K562 (cell line): Measurements from ENCODE around the gene ZFP64. TPM values are rescaled to one million over a fixed set of nuclear protein-coding genes. Genes with fewer than 3 reads are reported as not detected.

Source experiments
- CSDE1 ChIP-seq, 2 experiments: fragments of 450-650 bp; IDR thresholded peaks; 2 replicates each; pipeline ENCODE4 v1.6.1; 2016; ENCODE audit warnings: mild to moderate bottlenecking in 1 of 2
- ETV6 ChIP-seq, 3 experiments: fragments of 150-350 bp in 1 of 3; sonication (generic) in 1 of 3; formaldehyde crosslinking in 1 of 3; IDR thresholded peaks; 2 replicates each; pipeline versions ENCODE4 v1.6.1 to v1.8.0; 2014 to 2022; ENCODE audit warnings: borderline replicate concordance in 2 of 3, low read depth in 2 of 3, antibody characterized with exemption in 1 of 3, low read length in 1 of 3, mild to moderate bottlenecking in 1 of 3, missing genetic modification reagents in 1 of 3
- FOXP1 ChIP-seq: sonication (generic); formaldehyde crosslinking; IDR thresholded peaks from 2 replicates; pipeline ENCODE4 v1.8.0; 2022; ENCODE audit warnings: mild to moderate bottlenecking, missing genetic modification reagents
- GTF2B ChIP-seq: IDR thresholded peaks from 2 replicates; pipeline ENCODE4 v1.6.1; 2011; ENCODE audit not compliant: insufficient read length; ENCODE audit errors: extremely low read depth
- HNRNPK ChIP-seq: fragments of 200-400 bp; formaldehyde crosslinking; IDR thresholded peaks from one replicate; pipeline ENCODE4 v1.6.1; 2018; ENCODE audit warnings: mild to moderate bottlenecking, low read depth, low read length; ENCODE audit not compliant: poor library complexity, severe bottlenecking
- HNRNPL ChIP-seq: fragments of 200-400 bp; formaldehyde crosslinking; IDR thresholded peaks from 2 replicates; pipeline ENCODE4 v1.6.1; 2017; ENCODE audit warnings: low read depth, mild to moderate bottlenecking, low read length
- NFATC3 ChIP-seq: fragments of 450-650 bp; IDR thresholded peaks from 2 replicates; pipeline ENCODE4 v1.6.1; 2017; ENCODE audit warnings: mild to moderate bottlenecking
- NR1H2 ChIP-seq: sonication (generic); formaldehyde crosslinking; IDR thresholded peaks from 2 replicates; pipeline ENCODE4 v1.4.0; 2020; ENCODE audit warnings: mild to moderate bottlenecking, missing genetic modification reagents
- PURB ChIP-seq: sonication (generic); formaldehyde crosslinking; IDR thresholded peaks from 2 replicates; pipeline ENCODE4 v1.9.0; 2021; ENCODE audit warnings: low read depth, mild to moderate bottlenecking, missing genetic modification reagents
- PYGO2 ChIP-seq: fragments of 450-650 bp; IDR thresholded peaks from 2 replicates; pipeline ENCODE4 v1.6.1; 2016; ENCODE audit warnings: mild to moderate bottlenecking, missing genetic modification characterization, moderate library complexity, missing compliant biosample characterization
- RAD21 ChIP-seq, 2 experiments: fragments of 250-450 bp in 1 of 2; fragments of 450-650 bp in 1 of 2; sonication (Bioruptor Pico) in 1 of 2; formaldehyde crosslinking in 1 of 2; IDR thresholded peaks in 1 of 2; conservative IDR thresholded peaks in 1 of 2; 2 replicates each; pipeline versions ENCODE4 v1.4.0 to v1.8.0; 2020 to 2022; ENCODE audit warnings: mild to moderate bottlenecking in 2 of 2, moderate library complexity in 1 of 2
- RBM34 ChIP-seq: fragments of 200-400 bp; formaldehyde crosslinking; IDR thresholded peaks from 2 replicates; pipeline ENCODE4 v1.6.1; 2018; ENCODE audit warnings: low read length, borderline replicate concordance; ENCODE audit not compliant: insufficient read depth
- ZFX ChIP-seq: sonication (generic); formaldehyde crosslinking; IDR thresholded peaks from 2 replicates; pipeline ENCODE4 v1.8.0; 2022; ENCODE audit warnings: mild to moderate bottlenecking, missing genetic modification reagents, moderate library complexity
- ZNF212 ChIP-seq: fragments of 450-650 bp; formaldehyde crosslinking; IDR thresholded peaks from 2 replicates; pipeline ENCODE4 v1.4.0; 2020; ENCODE audit warnings: mild to moderate bottlenecking
- ZNF224 ChIP-seq: sonication (generic); formaldehyde crosslinking; IDR thresholded peaks from 2 replicates; pipeline ENCODE4 v1.8.0; 2022; ENCODE audit warnings: mild to moderate bottlenecking, missing genetic modification reagents
- polyA plus RNA-seq, 8 experiments: library from polyadenylated mRNA; depleted of rRNA in 4 of 8; stranded (reverse) in 5 of 8; unstranded in 3 of 8; fragments of >200 nt; fragmentation: Nextera tagmentation in 2 of 8; fragmentation: Illumina TruSeq in 1 of 8; extraction: Ambion mirVana in 2 of 8; extraction: Trizol in 1 of 8; gene quantifications; 2 replicates each; pipeline versions ENCODE4 v1.2.1 to v1.2.3, GENCODE V29; 2011 to 2014; ENCODE audit warnings: inconsistent platforms in 1 of 8, missing spikeins in 1 of 8
- total RNA-seq, 7 experiments: library from RNA; depleted of rRNA in 6 of 7; stranded (reverse); fragments of >200 nt in 6 of 7; fragmentation: Illumina TruSeq in 2 of 7; extraction: Trizol in 2 of 7; gene quantifications; 2 replicates each; pipeline versions ENCODE4 v1.2.1 to v1.2.3, GENCODE V29; 2011 to 2021; ENCODE audit warnings: low replicate concordance in 1 of 7
- TF ChIP-seq, protein P1 (sequence below): IDR thresholded peaks from 3 replicates; pipeline ENCODE4 v1.6.1; 2011; ENCODE audit warnings: borderline replicate concordance, mild to moderate bottlenecking; ENCODE audit not compliant: insufficient read length, insufficient read depth
- TF ChIP-seq, protein P2 (sequence below), 2 experiments: fragments of 450-650 bp; IDR thresholded peaks; 2 replicates each; pipeline ENCODE4 v1.6.1; 2018; ENCODE audit warnings: mild to moderate bottlenecking in 2 of 2, low read depth in 1 of 2; ENCODE audit not compliant: partially characterized antibody in 2 of 2
- TF ChIP-seq, protein P3 (sequence below): fragments of 450-650 bp; IDR thresholded peaks from 2 replicates; pipeline ENCODE4 v1.6.1; 2014; ENCODE audit warnings: low read depth, mild to moderate bottlenecking, moderate library complexity, borderline replicate concordance

The ZFP64 gene
- total and polyA plus RNA-seq, 9 of the 15 experiments (the other 6 are each of a cell fraction or from before 2014, with no cell fraction given): 1.4 to 13.4 (median 7.0) TPM

DNA sequence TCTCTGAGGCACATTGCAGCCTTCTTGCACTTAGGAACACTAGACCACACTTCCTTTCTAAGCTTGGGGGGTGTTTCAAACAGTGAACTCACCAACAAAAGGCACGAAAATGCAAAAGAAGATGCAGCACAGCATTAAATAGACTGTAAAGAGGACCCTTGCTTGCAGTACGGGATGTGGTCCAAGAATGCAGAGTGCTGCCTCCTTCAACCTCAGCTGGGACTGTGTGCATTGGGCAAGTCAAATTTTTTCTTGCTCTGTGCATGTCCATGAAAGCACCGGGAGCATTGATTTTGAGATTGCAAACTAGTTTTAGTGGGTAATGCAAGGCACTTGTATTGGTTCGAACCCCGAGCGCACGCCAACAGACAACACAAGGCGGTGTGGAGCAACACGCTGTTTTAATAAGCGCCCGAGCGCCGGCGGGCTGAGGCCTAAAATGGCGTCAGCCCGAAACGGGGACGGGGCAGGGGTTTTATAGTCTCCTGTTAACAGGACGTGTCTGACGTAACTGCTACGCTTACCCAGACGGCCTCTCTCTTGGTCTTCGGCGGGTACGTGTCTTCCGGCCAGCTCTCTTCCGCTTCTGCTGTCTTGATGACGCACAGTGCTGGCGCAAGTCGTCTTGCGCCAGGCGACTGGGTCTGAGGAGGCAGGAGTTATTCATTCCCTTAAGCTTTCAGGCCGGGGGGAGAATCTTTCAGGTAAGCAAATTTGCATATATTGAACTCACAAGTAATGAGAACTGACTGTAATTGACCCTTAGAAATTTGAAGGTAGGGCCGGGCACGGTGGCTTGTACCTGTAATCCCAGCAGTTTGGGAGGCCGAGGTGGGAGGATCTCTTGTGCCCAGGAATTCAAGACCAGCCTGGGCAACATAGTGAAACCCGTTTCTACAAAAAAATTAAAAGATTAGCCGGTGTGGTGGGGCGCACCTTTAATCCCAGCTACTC, 18.7 kb upstream of the ZFP64 start (continued):
- TF ChIP-seq RBM34 (no peak), RAD21 (CRISPR knock-in tag; conservative IDR thresholded peaks at IDR 0.05 in 1 of 2, IDR thresholded peaks at IDR 0.05 in 1 of 2) (no peak), PYGO2 (tag) (no peak), CSDE1 (IDR thresholded peaks at IDR 0.05) (0 out of 4 replicates have a peak, but pooled peaks of 1 of the 2 experiments have one; percentile 40), PURB (CRISPR knock-in tag) (no peak), GTF2B (peak; percentile 12), NFATC3 (no peak), ZNF224 (CRISPR knock-in tag) (no peak), HNRNPL (no peak), NR1H2 (CRISPR knock-in tag) (no peak), ZNF212 (CRISPR knock-in tag) (no peak), ZFX (CRISPR knock-in tag) (peak; percentile 80), ETV6 (IDR thresholded peaks at IDR 0.05; ENCODE audit: borderline replicate concordance in 1 of 2, low read depth in 2 of 2, low read length in 1 of 2) (no peak), ETV6 (CRISPR knock-in tag; IDR thresholded peaks at IDR 0.05; ENCODE audit: borderline replicate concordance) (no peak), FOXP1 (CRISPR knock-in tag) (no peak), HNRNPK (no peak)
- TF ChIP-seq, protein P1, sequence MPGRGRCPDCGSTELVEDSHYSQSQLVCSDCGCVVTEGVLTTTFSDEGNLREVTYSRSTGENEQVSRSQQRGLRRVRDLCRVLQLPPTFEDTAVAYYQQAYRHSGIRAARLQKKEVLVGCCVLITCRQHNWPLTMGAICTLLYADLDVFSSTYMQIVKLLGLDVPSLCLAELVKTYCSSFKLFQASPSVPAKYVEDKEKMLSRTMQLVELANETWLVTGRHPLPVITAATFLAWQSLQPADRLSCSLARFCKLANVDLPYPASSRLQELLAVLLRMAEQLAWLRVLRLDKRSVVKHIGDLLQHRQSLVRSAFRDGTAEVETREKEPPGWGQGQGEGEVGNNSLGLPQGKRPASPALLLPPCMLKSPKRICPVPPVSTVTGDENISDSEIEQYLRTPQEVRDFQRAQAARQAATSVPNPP: no peak
- TF ChIP-seq, protein P2, sequence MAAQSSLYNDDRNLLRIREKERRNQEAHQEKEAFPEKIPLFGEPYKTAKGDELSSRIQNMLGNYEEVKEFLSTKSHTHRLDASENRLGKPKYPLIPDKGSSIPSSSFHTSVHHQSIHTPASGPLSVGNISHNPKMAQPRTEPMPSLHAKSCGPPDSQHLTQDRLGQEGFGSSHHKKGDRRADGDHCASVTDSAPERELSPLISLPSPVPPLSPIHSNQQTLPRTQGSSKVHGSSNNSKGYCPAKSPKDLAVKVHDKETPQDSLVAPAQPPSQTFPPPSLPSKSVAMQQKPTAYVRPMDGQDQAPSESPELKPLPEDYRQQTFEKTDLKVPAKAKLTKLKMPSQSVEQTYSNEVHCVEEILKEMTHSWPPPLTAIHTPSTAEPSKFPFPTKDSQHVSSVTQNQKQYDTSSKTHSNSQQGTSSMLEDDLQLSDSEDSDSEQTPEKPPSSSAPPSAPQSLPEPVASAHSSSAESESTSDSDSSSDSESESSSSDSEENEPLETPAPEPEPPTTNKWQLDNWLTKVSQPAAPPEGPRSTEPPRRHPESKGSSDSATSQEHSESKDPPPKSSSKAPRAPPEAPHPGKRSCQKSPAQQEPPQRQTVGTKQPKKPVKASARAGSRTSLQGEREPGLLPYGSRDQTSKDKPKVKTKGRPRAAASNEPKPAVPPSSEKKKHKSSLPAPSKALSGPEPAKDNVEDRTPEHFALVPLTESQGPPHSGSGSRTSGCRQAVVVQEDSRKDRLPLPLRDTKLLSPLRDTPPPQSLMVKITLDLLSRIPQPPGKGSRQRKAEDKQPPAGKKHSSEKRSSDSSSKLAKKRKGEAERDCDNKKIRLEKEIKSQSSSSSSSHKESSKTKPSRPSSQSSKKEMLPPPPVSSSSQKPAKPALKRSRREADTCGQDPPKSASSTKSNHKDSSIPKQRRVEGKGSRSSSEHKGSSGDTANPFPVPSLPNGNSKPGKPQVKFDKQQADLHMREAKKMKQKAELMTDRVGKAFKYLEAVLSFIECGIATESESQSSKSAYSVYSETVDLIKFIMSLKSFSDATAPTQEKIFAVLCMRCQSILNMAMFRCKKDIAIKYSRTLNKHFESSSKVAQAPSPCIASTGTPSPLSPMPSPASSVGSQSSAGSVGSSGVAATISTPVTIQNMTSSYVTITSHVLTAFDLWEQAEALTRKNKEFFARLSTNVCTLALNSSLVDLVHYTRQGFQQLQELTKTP (IDR thresholded peaks at IDR 0.05; ENCODE audit: low read depth in 1 of 2, partially characterized antibody in 2 of 2): no peak
- TF ChIP-seq, protein P3, sequence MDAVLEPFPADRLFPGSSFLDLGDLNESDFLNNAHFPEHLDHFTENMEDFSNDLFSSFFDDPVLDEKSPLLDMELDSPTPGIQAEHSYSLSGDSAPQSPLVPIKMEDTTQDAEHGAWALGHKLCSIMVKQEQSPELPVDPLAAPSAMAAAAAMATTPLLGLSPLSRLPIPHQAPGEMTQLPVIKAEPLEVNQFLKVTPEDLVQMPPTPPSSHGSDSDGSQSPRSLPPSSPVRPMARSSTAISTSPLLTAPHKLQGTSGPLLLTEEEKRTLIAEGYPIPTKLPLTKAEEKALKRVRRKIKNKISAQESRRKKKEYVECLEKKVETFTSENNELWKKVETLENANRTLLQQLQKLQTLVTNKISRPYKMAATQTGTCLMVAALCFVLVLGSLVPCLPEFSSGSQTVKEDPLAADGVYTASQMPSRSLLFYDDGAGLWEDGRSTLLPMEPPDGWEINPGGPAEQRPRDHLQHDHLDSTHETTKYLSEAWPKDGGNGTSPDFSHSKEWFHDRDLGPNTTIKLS: peak; percentile 94
